ENCODE measurements around the gene ARL6IP6. TPM values are rescaled to one million over a fixed set of nuclear protein-coding genes. Genes with fewer than 3 reads are reported as not detected.
"Not testable (repeated sequence)": the region's sequence is repeated elsewhere in the genome, so short reads cannot be mapped to it uniquely, and the experiment has no call there.

The ARL6IP6 gene
- total RNA-seq, 1 donor from 2014 or later: 36.8 TPM

DNA sequence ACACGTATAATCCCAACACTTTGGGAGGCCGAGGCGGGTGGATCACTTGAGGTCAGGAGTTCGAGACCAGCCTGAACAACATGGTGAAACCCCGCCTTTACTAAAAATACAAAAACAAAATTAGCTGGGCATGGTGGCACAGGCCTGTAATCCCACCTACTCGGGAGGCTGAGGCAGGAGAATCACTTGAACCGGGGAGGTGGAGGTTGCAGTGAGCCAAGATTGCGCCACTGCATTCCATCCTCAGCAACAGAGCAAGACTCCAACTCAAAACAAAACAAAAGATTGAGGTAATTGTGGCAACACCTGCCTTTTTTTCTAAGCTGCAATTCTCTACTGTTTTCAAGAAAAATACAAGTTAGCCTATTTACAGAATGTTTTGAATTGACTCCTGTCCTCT is 4.2 kb downstream of the ARL6IP6 start:
- DNase-seq (ENCODE audit: low spot score): not testable (repeated sequence)

DNA sequence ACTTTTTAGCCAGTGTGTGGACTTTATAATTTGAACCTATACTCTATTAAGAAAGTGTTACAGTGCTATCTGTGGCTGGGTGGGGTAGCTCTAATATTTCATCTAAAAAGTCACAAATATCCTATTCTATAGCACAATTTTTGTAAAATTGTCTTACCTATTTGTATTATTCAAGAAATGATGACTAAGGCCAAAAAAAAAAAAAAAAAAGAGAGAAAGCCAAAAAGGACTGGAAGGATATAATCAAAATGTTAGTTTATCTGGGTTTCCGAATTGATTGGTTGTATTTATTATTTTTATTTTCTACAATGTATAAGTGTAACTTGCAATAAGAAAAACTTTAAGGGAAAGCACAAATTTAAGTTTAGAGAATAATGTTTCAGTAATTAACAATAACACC is 5.5 kb downstream of the ARL6IP6 start:
- no peak for DNase-seq (ENCODE audit: low spot score)

DNA sequence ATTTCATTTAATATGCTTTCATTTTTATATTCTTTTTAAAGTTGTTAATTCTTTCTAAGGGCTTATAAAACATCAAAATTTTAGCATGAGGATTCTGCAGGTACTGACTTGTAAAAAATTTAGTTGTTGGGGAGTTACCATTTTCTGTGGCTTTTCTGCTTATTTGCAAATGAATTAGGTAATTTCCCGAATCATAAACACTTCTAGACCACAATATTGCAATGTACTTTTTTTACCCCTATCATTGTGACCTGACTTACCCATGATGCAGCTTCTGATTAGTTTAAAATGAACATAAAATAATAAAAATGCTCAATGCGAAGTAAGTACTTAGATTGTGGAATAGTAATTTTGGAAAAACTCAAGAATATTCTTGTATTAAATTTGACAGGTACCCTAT is 11.4 kb downstream of the ARL6IP6 start:
- no peak for DNase-seq (ENCODE audit: low spot score)

DNA sequence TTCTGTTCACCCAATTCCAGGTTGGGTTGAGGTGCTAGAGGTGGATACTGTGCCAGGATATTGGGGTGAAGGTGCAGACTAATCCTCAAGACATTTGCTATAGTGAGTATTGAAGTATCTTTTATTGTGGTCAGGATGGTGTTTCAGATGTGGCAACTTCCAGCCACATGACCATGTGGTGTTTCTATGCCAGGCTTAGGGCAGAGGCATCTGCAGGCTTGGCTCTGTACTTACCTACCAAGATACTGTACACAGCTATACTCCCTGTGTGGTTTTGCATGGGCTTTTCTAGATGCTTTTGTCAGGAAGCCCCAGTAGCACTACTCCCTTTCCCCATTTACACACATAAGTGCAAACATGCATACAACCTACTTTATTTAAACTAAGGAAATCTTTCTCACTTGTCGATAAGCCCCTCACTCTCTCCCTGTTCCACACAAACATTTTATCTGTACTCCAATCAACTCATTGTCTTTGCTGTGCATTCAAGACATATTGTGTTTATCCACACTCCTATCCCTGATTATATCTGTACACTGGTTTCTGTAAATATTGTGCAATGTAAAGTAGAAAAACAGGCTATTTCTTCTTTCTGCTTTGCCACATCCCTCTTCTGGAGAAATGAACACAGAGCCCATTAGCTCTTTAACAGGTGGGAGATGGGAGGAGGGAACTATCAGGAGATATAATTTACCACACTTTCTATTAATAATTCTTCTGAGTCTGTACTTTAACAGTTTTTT is 12.3 kb downstream of the ARL6IP6 start:
- DNase-seq (ENCODE audit: low spot score): no peak

DNA sequence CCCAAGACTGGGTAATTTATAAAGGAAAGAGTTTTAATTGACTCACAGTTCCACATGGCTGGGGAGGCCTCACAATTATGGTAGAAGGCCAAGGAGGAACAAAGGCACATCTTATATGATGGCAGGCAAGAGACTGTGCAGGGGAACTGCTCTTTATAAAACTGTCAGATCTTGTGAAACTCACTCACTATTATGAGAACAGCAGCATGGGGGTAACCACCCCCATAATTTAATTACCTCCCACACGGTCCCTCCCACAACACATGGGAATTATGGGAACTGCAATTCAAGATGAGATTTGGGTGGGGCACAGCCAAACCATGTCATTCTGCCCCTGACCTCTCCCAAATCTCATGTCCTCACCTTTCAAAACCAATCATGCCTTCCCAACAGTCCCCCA is 19.1 kb downstream of the ARL6IP6 start:
- not testable (repeated sequence) for DNase-seq (ENCODE audit: low spot score)

DNA sequence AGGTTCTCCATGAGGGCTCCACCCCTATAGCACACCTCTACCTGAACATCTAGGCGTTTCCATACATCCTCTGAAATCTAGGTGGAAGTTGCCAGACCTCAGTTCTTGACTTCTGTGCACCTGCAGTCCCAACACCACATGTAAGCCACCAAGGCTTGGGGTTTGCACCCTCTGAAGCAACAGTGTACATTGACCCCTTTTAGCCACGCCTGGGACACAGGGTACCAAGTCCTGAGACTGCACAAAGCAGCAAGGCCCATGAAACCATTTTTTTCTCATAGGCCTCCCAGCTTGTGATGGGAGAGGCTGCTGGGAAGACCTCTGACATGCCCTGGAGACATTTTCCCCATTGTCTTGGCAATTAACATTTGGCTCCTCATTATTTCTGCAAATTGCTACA is 20.0 kb downstream of the ARL6IP6 start:
- DNase-seq (ENCODE audit: low spot score): no peak

DNA sequence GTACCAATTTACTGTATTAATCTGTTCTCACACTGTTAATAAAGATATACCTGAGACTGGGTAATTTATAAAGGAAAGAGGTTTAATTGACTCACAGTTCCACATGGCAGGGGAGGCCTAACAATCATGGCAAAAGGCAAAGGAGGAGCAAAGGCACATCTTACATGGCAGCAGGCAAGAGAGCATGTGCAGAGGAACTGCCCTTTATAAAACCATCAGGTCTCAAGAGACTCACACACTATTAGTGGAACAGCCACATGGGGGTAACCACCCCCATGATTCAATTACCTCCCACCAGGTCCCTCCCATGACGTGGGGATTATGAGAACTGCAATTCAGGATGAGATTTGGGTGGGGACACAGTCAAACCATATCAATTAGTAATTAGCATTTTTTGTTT is 21.3 kb downstream of the ARL6IP6 start:
- not testable (repeated sequence) for DNase-seq (ENCODE audit: low spot score)

DNA sequence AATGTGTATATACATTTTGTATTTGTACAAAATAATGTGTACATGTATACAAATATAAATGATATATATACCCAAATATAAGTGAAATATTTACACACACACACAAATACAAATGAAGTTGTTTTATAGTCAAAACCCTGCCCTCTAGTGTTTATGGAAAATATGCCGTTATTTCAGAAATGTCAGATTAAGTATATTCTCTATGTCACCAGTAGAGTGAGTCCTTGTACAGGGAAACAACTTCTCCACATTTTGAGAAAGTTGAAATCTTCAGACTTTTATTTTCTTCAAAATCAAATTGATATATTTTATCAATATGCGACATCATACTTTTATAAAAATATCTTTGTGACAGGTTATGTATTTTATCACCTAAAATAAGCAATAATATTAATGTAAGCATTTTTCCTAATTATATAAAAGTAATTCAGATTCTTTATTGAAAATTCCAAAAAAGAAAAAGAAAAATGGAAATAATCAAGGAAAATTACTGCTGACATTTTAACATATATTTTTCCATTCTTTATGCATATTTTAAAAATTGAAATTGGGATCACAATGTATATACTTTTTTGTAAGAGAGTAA is 22.4 kb downstream of the ARL6IP6 start:
- peak; percentile 64 for DNase-seq (ENCODE audit: low spot score)

DNA sequence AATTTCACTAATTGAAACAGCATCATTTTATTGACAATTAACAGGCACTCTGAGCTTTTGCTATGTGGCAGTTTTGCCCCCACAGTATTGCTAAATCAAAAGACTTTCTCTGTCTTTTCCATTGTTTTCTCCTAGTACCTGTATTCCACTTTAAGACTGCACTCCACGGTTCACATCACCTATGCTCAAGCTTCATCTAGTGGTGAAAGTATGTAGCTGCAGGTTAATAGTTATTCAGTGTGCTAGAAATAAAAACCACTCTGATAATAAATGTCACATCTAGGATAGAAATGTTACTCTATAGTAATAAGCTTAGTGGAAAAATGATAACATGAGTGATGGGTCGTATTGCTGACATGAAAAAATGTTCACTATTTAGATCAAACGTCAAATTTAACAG is 24.6 kb downstream of the ARL6IP6 start:
- DNase-seq (ENCODE audit: low spot score): no peak

DNA sequence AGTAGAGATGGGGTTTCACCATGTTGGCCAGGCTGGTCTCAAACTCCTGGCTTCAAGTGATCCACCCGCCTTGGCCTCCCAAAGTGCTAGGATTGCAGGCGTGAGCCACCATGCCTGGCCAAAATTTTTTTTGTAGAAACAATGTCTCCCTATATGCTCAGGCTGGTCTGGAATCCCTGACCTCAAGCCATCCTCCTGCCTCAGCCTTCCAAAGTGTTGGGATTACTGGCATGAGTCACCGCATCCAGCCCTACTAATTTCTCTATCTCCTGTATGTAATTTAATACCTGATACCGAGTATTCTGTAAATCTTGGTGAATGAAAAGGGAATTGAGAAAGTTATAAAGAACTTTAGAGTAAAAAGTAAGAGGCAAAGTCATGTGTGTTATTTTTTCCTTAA is 29.3 kb downstream of the ARL6IP6 start:
- not testable (repeated sequence) for DNase-seq (ENCODE audit: low spot score)

DNA sequence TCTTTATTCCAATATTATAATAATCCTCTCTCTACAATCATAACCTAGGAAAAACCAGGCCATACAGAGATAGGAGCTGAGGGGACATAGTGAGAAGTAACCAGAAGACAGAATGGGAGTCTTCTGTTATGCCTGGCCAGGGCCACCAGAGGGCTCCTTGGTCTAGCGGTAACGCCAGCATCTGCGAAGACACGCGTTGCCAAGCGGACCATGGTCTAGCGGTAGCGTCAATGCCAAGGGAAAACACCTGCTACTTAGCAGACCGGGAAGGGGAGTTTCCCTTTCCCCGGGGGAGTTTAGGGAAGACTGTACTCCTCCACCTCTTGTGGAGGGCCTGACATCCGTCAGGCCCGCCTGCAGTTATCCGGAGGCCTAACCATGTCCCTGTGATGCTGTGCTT is 36.6 kb downstream of the ARL6IP6 start:
- no peak for DNase-seq (ENCODE audit: low spot score)

DNA sequence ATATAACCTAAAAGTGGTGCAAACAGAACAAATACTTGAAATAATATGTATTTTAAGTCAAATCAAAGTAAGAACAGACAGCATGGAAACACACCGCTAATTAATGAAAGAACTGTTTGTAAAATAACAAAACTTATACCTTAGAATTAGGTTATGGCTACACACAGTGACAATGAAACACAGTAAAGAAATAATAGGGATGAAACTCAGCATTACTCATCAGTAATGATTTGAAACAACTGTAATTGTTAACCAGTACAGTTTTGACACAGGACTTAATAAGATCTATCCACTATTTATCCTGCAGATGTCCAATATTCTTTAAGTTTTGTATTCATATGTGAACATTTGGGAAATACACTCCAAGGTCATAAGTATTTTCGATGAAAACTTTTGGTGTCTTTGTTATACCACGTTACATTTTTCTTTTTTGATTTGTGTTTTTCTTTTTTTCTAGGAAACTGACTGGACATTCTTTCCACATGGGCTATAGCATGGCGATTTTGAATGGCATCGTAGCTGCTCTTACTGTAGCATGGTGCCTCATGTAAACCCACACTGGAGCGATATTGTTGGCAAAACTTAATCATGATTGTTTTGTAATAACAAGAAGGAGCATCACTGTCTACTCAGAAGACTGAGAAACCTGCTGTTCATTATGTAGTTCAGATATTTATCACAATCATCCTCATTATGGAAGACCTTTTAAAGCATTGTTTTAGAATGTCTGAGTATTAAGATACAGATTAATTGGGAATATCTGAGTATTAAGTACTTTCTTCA is 41.1 kb downstream of the ARL6IP6 start:
- no peak for DNase-seq (ENCODE audit: low spot score)

DNA sequence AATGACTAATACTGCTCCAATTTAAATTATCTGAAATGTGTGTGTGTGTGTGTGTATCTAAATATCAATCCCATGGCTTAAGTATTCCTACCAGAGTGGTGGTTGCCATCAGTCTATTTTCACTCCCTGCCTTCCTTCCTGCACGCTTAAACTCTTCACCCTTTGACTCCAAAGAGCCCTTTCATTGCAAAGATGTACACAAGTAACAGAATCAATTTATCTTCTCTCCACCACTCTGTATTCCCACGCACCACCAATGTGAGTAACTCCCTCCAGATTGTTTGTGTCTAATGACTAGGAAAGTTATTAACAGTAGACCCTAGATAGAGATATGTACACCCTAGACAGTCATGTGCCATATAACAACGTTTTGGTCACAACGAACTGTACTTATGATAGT is 42.8 kb downstream of the ARL6IP6 start:
- DNase-seq (ENCODE audit: low spot score): no peak

DNA sequence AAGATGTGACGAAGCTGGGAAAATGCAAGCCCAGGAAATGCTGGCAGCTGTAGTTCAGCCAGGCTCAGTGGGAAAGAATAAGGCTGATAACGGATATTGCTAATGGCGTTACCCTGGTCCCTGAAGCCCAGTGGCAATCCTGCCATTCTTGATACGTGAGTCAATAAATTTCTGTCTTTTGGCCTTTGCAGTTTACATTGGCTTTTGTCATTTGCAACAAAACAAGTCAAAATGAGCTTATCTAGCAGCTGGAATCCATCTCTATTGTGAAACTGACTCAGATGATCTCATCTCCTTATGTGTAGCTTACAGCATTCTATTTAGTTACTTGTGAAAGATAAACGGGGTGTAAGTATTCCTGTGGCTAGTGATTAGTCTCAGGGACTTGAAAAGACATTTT is 43.8 kb downstream of the ARL6IP6 start:
- peak; percentile 32 for DNase-seq (ENCODE audit: low spot score)

DNA sequence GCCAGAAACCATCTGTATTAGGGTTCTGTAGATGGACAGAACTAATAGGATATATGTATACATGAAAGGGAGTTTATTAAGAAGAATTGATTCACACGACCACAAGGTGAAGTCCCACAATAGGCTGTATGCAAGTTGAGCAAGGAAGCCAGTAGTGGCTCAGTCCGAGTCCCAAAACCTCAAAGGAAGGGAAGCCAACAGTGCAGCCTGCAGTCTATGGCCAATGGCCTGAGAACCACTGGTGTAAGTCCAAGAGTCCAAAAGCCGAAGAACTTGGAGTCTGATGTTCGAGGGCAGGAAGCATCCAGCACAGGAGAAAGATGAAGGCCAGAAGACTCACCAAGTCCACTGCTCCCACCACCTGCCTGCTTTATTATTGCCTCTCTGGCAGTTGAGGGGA is 44.8 kb downstream of the ARL6IP6 start:
- DNase-seq (ENCODE audit: low spot score): not testable (repeated sequence)

DNA sequence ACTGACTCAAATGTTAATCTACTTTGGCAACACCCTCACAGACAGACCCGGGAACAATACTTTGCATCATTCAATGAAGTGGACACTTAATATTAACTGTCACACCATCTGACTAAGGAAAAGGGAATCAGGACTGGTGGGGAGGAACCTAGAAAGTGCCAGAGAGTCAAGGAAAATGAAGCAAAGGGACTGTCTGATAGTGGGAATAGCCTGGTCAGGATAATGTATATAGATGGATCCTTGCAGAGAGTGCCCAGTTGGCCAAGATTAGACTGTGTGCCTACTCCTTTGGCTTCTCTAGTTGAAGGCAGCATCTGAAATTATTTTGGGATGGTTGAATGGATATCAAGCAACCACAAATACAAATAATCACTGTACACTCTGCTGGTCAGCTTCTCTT is 45.2 kb downstream of the ARL6IP6 start:
- DNase-seq (ENCODE audit: low spot score): no peak

DNA sequence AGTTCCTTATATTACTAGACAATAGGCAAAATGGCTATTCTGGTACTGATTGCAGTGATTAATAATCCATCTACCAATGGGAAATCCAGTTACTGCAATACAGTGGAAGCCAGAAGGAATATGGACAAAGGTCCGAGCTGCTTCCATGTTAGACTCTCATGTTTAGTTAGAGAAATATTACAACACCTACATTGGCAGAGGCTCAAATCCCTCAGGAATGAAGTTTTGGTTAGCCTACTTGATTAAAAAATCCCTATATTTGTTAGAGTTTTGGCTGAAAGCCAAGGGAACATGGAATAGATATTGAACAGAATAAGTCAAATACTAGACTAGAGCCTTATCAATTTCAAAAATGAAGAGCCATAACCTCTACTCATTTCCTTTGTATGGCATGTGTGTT is 48.5 kb downstream of the ARL6IP6 start:
- DNase-seq (ENCODE audit: low spot score): no peak

DNA sequence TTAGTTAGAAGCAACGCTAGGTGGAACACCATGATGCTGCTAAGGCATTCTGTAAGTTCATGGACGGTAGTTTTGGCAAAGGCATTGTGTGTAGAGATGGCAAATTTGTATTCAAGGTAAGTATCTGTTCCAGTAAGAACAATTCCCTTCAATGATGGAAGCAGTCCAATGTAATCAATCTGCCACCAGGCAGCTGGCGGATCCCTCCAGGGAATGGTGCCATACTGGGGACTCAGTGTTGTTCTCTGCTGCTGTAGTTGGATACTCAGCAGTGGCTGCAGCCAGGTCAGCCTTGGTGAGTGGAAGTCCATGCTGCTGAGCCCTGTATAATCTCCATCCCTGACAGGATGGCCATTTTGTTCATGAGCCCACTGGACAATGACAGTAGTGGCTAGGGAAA is 62.8 kb downstream of the ARL6IP6 start:
- no peak for DNase-seq (ENCODE audit: low spot score)

DNA sequence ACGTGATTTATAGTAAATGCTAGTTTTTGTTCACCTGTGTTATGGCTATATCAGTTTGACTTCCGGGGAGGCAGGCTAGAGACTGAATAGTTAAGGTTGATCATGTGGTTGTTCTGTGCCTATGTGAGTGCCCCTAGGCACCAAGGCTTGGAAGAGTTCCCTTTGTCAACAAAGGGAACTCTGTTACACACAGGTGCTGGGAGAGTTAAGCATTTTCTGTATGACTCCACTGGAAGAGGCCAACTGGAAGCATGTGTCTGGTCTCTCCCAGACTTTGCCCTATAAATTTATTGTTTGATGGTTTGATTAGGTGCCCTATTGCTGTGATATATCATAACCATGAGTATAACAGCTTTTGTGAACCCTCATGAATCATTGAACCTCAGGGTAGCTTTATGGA is 63.8 kb downstream of the ARL6IP6 start:
- no peak for DNase-seq (ENCODE audit: low spot score)

DNA sequence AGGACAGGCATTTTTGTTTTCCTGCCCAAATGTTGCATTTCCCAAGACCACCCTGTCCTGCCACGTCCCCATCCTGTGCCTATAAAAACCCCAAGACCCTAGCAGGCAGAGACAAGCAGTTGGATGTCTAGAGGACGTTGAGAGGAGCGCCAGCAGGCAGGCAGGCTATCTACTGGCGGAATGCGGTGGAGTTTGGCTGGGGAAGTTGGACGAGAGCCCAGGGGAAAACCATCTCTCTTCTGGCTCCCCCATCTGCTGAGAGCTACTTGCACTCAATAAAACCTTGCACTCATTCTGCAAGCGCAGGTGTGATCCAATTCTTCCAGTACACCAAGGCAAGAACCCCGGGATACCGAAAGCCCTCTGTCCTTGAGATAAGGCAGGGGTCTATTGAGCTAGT is 72.5 kb downstream of the ARL6IP6 start:
- DNase-seq (ENCODE audit: low spot score): no peak

DNA sequence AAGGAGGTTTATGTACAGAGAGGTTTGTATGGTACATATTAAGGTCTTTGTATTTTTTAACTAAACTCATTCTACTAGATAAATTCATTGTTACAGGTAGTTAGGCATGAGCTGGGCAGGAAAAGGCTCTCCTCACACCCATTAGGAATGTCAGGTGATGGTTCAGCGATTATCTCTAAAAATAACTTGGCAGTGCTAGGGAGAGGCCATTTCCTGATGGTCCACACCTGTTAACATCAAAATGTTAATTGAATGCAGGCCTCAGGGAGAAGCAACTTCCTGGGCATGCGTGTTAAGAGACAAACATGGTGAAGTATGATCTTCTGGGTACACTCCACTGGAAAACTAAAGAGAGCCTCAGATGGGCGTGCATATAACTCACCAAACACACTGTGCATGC is 73.6 kb downstream of the ARL6IP6 start:
- DNase-seq (ENCODE audit: low spot score): no peak

DNA sequence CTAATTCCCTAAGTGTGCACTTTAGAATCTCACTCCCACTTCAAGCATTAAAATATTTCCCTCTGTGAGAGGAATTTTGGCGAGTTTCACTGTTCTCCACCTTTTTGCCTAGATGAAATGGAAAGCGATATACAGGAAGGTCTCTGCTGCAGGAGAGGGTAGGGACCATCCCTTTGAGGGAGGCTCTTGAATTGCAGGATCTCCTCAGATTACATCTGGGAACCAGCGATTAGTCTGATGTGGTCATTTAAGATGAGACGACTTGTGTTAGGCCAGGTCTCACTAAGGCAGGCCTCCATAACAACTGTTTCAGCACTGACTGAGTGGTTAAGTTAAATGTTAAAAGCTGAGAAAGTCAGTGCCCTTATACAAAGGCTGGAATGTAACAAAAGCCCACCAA is 74.6 kb downstream of the ARL6IP6 start:
- no peak for DNase-seq (ENCODE audit: low spot score)

DNA sequence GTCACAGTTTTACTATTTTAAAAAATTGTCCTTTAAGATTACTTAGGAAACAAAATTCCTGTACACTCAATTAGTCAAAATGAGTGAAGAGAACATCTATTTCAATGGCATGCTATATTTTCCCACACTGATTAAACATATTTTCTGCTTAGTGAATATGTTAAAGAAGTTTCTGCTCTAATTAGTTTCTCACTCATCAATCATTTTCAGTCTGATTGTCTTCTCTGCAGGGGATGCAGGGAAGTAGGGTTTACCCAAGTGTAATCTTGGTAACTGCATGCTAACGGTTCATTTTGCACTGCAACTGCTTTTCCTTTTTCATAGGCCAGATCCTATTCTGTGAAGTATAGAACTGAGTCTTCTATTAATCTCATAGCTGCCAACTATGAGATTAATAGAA is 78.5 kb downstream of the ARL6IP6 start:
- DNase-seq (ENCODE audit: low spot score): no peak

Data from umbilical cord (tissue), 2 donors.